Measurements from ENCODE around the gene SKAP2.
"Not testable (repeated sequence)": the region's sequence is repeated elsewhere in the genome, so short reads cannot be mapped to it uniquely, and the experiment has no call there.

SKAP2 gene

GRCh38 chr7:26836793-26837192 is 27.6 kb downstream of the SKAP2 start:
- H3K36me3 ChIP-seq (ENCODE audit: control insufficient read depth in 2 of 2, insufficient read depth in 1 of 2, low read length in 2 of 2); H3K9me3 ChIP-seq (ENCODE audit: control insufficient read depth, insufficient read depth, low read depth, low read length); H3K27ac ChIP-seq (ENCODE audit: extremely low read depth, low read depth, low read length); POLR2A ChIA-PET; H3K4me3 ChIP-seq (ENCODE audit: low read depth, low read length); CTCF ChIA-PET: not testable (repeated sequence)
- peak; percentile 86 for TF ChIP-seq ZNF146 (tag by site-specific recombination; IDR thresholded peaks at IDR 0.05)
- TF ChIP-seq ZNF580 (tag by site-specific recombination; IDR thresholded peaks at IDR 0.05) = 0 out of 2 replicates have a peak, but pooled peaks have one; percentile 13
- H3K4me1 ChIP-seq (ENCODE audit: control insufficient read depth, insufficient read depth, low read length) = peaks cover 14% of the 10 kb centered on the region

- Histone ChIP-seq H3K9me3 (ENCODE audit: control insufficient read depth, insufficient read depth, low read depth, low read length) (no peaks in the 10 kb centered on the region), H3K36me3 (ENCODE audit: control insufficient read depth in 2 of 2, insufficient read depth in 1 of 2, low read length in 2 of 2) (no peaks in the 10 kb centered on the region; a peak in 1 of 3 replicates), H3K27ac (ENCODE audit: extremely low read depth, low read depth, low read length) (no peak overlapping the region), H3K4me3 (ENCODE audit: low read depth, low read length) (no peak overlapping the region), H3K4me1 (ENCODE audit: control insufficient read depth, insufficient read depth, low read length) (no peaks in the 10 kb centered on the region)
- CTCF ChIA-PET = no interaction called here
- TF ChIP-seq PRDM2 (tag by site-specific recombination; IDR thresholded peaks at IDR 0.05; ENCODE audit: borderline replicate concordance) (no peak), ZNF112 (tag by site-specific recombination; IDR thresholded peaks at IDR 0.05) (no peak), ZNF785 (tag by site-specific recombination; IDR thresholded peaks at IDR 0.05) (no peak), SP3 (tag by site-specific recombination; IDR thresholded peaks at IDR 0.05) (no peak), ZNF701 (tag by site-specific recombination; IDR thresholded peaks at IDR 0.05) (no peak), KLF1 (tag by site-specific recombination; IDR thresholded peaks at IDR 0.05) (no peak), ZNF18 (tag by site-specific recombination; IDR thresholded peaks at IDR 0.05) (no peak), ZNF350 (tag by site-specific recombination; IDR thresholded peaks at IDR 0.05) (no peak), ZNF585B (tag by site-specific recombination; IDR thresholded peaks at IDR 0.05) (no peak), ZNF394 (tag by site-specific recombination; IDR thresholded peaks at IDR 0.05; ENCODE audit: borderline replicate concordance) (no peak), ZXDB (tag by site-specific recombination; IDR thresholded peaks at IDR 0.05) (no peak), ZNF626 (tag by site-specific recombination; IDR thresholded peaks at IDR 0.05) (no peak), HOXA7 (CRISPR knock-in tag; IDR thresholded peaks at IDR 0.05; ENCODE audit: borderline replicate concordance) (no peak), ZNF549 (tag by site-specific recombination; IDR thresholded peaks at IDR 0.05) (no peak)
- POLR2A ChIA-PET = no interaction called here
Measured at GRCh38 chr7:26815426-26815825, 49.0 kb downstream of the SKAP2 start.
